Endothelial cell of umbilical vein (primary cell): ENCODE measurements around the gene BMPR1B. TPM values are rescaled to one million over a fixed set of nuclear protein-coding genes. Genes with fewer than 3 reads are reported as not detected.

Experiments
- BruUV-seq: library from RNA; stranded (reverse); fragments of 400-500 nt; replicated peaks from 2 replicates; lab custom pipeline; 2021; lab: Mats Ljungman, UMichigan
- CTCF ChIA-PET: fragments of 300-600, 350-600 bp; sonication (Branson Sonifier 250); formaldehyde crosslinking; loops from one replicate; lab custom pipeline; 2021; ENCODE audit warnings: antibody characterized with exemption, inconsistent platforms; lab: Charles Lee
- POLR2A ChIA-PET: fragments of 300-600, 350-600 bp; sonication (Branson Sonifier 250); formaldehyde crosslinking; loops from one replicate; lab custom pipeline; 2021; ENCODE audit warnings: antibody characterized with exemption, inconsistent platforms; lab: Charles Lee
- DNase-seq: peaks from one replicate; pipeline ENCODE4 v3.0.0-alpha.2; 2011; ENCODE audit warnings: low read depth, low spot score
- FAIRE-seq: peaks from 2 replicates; lab custom pipeline; 2011; peaks lifted over from hg19 to GRCh38; lab: Jason Lieb, UNC
- H2AFZ ChIP-seq: 2 replicates; pipeline ENCODE4 v1.6.0; 2012; ENCODE audit warnings: low read depth, low read length, control low read depth, inconsistent platforms
- H3K27ac ChIP-seq: 2 replicates; pipeline ENCODE4 v1.5.1; 2011; ENCODE audit warnings: low read depth, mild to moderate bottlenecking, control low read depth, low read length, moderate library complexity; ENCODE audit not compliant: insufficient read depth
- H3K27me3 ChIP-seq, 2 experiments: 2 replicates each; pipeline versions ENCODE4 v1.6.0 to v1.6.1; 2011; ENCODE audit warnings: low read length in 2 of 2, mixed read lengths in 1 of 2; ENCODE audit not compliant: control insufficient read depth in 2 of 2, insufficient read depth in 2 of 2
- H3K36me3 ChIP-seq, 2 experiments: 2 replicates in 1 of 2; 3 replicates in 1 of 2; pipeline ENCODE4 v1.5.1; 2011; ENCODE audit warnings: low read length in 2 of 2, mild to moderate bottlenecking in 1 of 2, moderate library complexity in 1 of 2; ENCODE audit not compliant: control insufficient read depth in 2 of 2, insufficient read depth in 2 of 2; ENCODE audit errors: extremely low read depth in 1 of 2
- H3K4me1 ChIP-seq: 3 replicates; pipeline ENCODE4 v1.5.1; 2011; ENCODE audit warnings: mild to moderate bottlenecking, low read length; ENCODE audit not compliant: control insufficient read depth, insufficient read depth; ENCODE audit errors: extremely low read depth
- H3K4me2 ChIP-seq: 2 replicates; pipeline ENCODE4 v1.6.1; 2011; ENCODE audit warnings: low read length, control low read depth, mixed read lengths; ENCODE audit not compliant: insufficient read depth
- H3K4me3 ChIP-seq, 3 experiments: fragments of 200-600 bp in 1 of 3; sonication (generic), shearing (Covaris generic) in 1 of 3; replicated peaks in 1 of 3; 2 replicates each; pipeline ENCODE4 v1.5.1; 2011 to 2016; ENCODE audit warnings: control low read depth in 3 of 3, low read length in 3 of 3, mild to moderate bottlenecking in 2 of 3, inconsistent platforms in 1 of 3, low read depth in 1 of 3, moderate library complexity in 1 of 3; ENCODE audit not compliant: insufficient read depth in 1 of 3
- H3K79me2 ChIP-seq: 2 replicates; pipeline ENCODE4 v1.6.0; 2012; ENCODE audit warnings: low read length, inconsistent platforms; ENCODE audit not compliant: control insufficient read depth, insufficient read depth
- H3K9ac ChIP-seq: replicated peaks from 2 replicates; pipeline ENCODE3; 2011; ENCODE audit warnings: low read length, control low read depth; ENCODE audit not compliant: insufficient read depth; ENCODE audit errors: extremely low read depth
- H3K9me1 ChIP-seq: replicated peaks from 3 replicates; pipeline ENCODE4 v1.6.0; 2011; ENCODE audit warnings: mild to moderate bottlenecking, low read length; ENCODE audit not compliant: control insufficient read depth, insufficient read depth; ENCODE audit errors: extremely low read depth
- H3K9me3 ChIP-seq: replicated peaks from 2 replicates; pipeline ENCODE4 v1.5.1; 2012; ENCODE audit warnings: low read length, inconsistent platforms; ENCODE audit not compliant: control insufficient read depth, insufficient read depth
- H4K20me1 ChIP-seq: replicated peaks from 2 replicates; pipeline ENCODE3; 2011; ENCODE audit warnings: mild to moderate bottlenecking, low read length; ENCODE audit not compliant: control insufficient read depth, insufficient read depth; ENCODE audit errors: extremely low read depth
- EZH2 ChIP-seq: IDR thresholded peaks from 2 replicates; pipeline ENCODE4 v1.6.1; 2012; ENCODE audit warnings: borderline replicate concordance, low read depth, mild to moderate bottlenecking, moderate library complexity, low read length, inconsistent platforms; ENCODE audit not compliant: severe bottlenecking
- FOS ChIP-seq: IDR thresholded peaks from 2 replicates; pipeline ENCODE4 v1.6.1; 2011; ENCODE audit warnings: mild to moderate bottlenecking, low read length, moderate library complexity, borderline replicate concordance; ENCODE audit not compliant: insufficient read depth
- GATA2 ChIP-seq: IDR thresholded peaks from 2 replicates; pipeline ENCODE4 v1.7.0; 2011; ENCODE audit warnings: low read depth, mild to moderate bottlenecking, moderate library complexity, mixed read lengths, low read length; ENCODE audit not compliant: insufficient read length, insufficient read depth
- JUN ChIP-seq: IDR thresholded peaks from 2 replicates; pipeline ENCODE4 v1.6.1; 2011; ENCODE audit warnings: borderline replicate concordance, low read depth; ENCODE audit not compliant: insufficient read length, insufficient read depth
- MYC ChIP-seq: IDR thresholded peaks from one replicate; pipeline ENCODE4 v1.6.1; 2011; ENCODE audit warnings: mild to moderate bottlenecking, low read depth, low read length
- POLR2A ChIP-seq: IDR thresholded peaks from 2 replicates; pipeline ENCODE4 v1.6.1; 2012; ENCODE audit warnings: low read depth, mild to moderate bottlenecking, control low read depth, low read length
- POLR2AphosphoS5 ChIP-seq: IDR thresholded peaks from 2 replicates; pipeline ENCODE4 v1.6.1; 2012; ENCODE audit warnings: low read depth, mild to moderate bottlenecking, control low read depth, low read length, moderate library complexity; ENCODE audit not compliant: insufficient read depth
- dilution Hi-C: fragments of 300-500 bp; cut with MboI; formaldehyde crosslinking; loops from one replicate; pipeline ENCODE4 v1.15.0; 2019; ENCODE audit warnings: low sequenced_read_pairs; ENCODE audit not compliant: extremely low pct_ligation_motif_present
- intact Hi-C: fragments of 100-400 bp; cut with micrococcal nuclease; formaldehyde crosslinking; loops from one replicate; pipeline ENCODE4 v1.10.0; 2022
- polyA plus RNA-seq, 4 experiments: library from polyadenylated mRNA; depleted of rRNA in 3 of 4; stranded (reverse) in 3 of 4; unstranded in 1 of 4; fragments of >200 nt; gene quantifications; 2 replicates each; pipeline versions ENCODE4 v1.2.1 to v1.2.3, GENCODE V29; 2011 to 2012; ENCODE audit warnings: missing spikeins in 1 of 4
- total RNA-seq: library from RNA; stranded (reverse); gene quantifications from 2 replicates; pipeline ENCODE4 v1.2.3, GENCODE V29; 2021
- TF ChIP-seq, protein P1 (sequence below): IDR thresholded peaks from 2 replicates; pipeline ENCODE4 v1.6.1; 2011; ENCODE audit not compliant: insufficient read depth, insufficient read length
- TF ChIP-seq, protein P2 (sequence below), 2 donors: IDR thresholded peaks; 1 replicate in 1 of 2; 2 replicates in 1 of 2; pipeline ENCODE4 v1.5.1; 2011; ENCODE audit warnings: low read length in 2 of 2, mild to moderate bottlenecking in 2 of 2, moderate library complexity in 2 of 2, control low read depth in 1 of 2, inconsistent platforms in 1 of 2, low read depth in 1 of 2; ENCODE audit not compliant: insufficient read depth in 1 of 2; ENCODE audit errors: extremely low read depth in 1 of 2

BMPR1B gene
- total and polyA plus RNA-seq, 2 donors (not counting 3 experiments of a cell fraction or from before 2014, with no cell fraction given): 0.28 to 2.1 TPM

DNA sequence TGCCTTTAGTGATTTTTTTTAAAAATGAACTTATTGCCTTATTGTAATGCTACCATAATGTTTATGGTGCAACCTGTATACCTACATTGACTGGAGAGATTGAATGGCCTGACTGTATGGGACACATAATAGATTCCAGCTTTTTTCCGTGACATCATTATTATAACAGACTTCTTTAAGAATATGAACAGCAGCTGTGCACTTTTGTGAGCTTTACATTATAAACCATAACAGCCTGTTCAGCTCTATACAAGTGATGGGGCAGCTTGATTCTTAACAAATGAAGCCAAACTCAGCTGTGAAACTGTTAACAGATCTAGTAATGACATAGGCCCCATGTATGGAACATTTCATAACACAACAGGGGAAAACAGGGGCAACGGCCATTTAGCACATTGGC lies 187.0 kb downstream of the BMPR1B start:
- no TSS peak for BruUV-seq
- no peaks in the 10 kb centered on the region for H3K27me3 ChIP-seq
- H2AFZ ChIP-seq: no peak overlapping the region
- POLR2A ChIA-PET: no interaction called here
- no peaks in the 10 kb centered on the region for H3K9me3 ChIP-seq
- no peak overlapping the region for H3K27ac ChIP-seq
- H3K4me1 ChIP-seq: no peaks in the 10 kb centered on the region
- no peaks in the 10 kb centered on the region for H3K9me1 ChIP-seq
- H3K79me2 ChIP-seq: no peaks in the 10 kb centered on the region
- CTCF ChIA-PET: interaction anchor here (1.1 kb wide), 1 partner anchor 148 kb away, joined by 3 read pairs; no protein-coding TSS in a partner anchor
- no peaks in the 10 kb centered on the region for H3K36me3 ChIP-seq
- DNase-seq: no peak
- no peaks in the 10 kb centered on the region for H4K20me1 ChIP-seq
- no peak overlapping the region for H3K4me2 ChIP-seq
- no peak for FAIRE-seq
- H3K9ac ChIP-seq: no peak overlapping the region
- intact Hi-C loops (no loop called here), dilution Hi-C loops (no loop called here)
- H3K4me3 ChIP-seq: no peak overlapping the region
- TF ChIP-seq POLR2AphosphoS5: no peak
- TF ChIP-seq, protein P1, sequence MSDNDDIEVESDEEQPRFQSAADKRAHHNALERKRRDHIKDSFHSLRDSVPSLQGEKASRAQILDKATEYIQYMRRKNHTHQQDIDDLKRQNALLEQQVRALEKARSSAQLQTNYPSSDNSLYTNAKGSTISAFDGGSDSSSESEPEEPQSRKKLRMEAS: no peak
- TF ChIP-seq MYC: no peak
- TF ChIP-seq, protein P2, sequence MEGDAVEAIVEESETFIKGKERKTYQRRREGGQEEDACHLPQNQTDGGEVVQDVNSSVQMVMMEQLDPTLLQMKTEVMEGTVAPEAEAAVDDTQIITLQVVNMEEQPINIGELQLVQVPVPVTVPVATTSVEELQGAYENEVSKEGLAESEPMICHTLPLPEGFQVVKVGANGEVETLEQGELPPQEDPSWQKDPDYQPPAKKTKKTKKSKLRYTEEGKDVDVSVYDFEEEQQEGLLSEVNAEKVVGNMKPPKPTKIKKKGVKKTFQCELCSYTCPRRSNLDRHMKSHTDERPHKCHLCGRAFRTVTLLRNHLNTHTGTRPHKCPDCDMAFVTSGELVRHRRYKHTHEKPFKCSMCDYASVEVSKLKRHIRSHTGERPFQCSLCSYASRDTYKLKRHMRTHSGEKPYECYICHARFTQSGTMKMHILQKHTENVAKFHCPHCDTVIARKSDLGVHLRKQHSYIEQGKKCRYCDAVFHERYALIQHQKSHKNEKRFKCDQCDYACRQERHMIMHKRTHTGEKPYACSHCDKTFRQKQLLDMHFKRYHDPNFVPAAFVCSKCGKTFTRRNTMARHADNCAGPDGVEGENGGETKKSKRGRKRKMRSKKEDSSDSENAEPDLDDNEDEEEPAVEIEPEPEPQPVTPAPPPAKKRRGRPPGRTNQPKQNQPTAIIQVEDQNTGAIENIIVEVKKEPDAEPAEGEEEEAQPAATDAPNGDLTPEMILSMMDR (IDR thresholded peaks at IDR 0.05; ENCODE audit: extremely low read depth in 1 of 2, insufficient read depth in 1 of 2, low read depth in 1 of 2, low read length in 2 of 2): no peak
- no peak for TF ChIP-seq JUN
- TF ChIP-seq POLR2A: no peak
- no peak for TF ChIP-seq GATA2
- no peak for TF ChIP-seq FOS
- TF ChIP-seq EZH2: no peak
